SK-N-SH (cell line): ENCODE measurements around the gene ABCA10. TPM values are rescaled to one million over a fixed set of nuclear protein-coding genes. Genes with fewer than 3 reads are reported as not detected.

Source experiments
- polyA plus RNA-seq, 3 experiments: library from polyadenylated mRNA; depleted of rRNA; stranded (reverse); fragments of >200 nt; gene quantifications; 2 replicates each; pipeline ENCODE4 v1.2.3, GENCODE V29; 2012
- small RNA-seq, 7 experiments: library from RNA; depleted of rRNA; stranded (forward); fragments of <200 nt; gene quantifications; one replicate each; pipeline ENCODE3, GENCODE V24; 2012
- TF ChIP-seq, protein P1 (sequence below): IDR thresholded peaks from 2 replicates; pipeline ENCODE4 v1.6.1; 2012; ENCODE audit warnings: mild to moderate bottlenecking, low read depth, low read length, moderate library complexity

The ABCA10 gene
- polyA plus RNA-seq, 1 of the 3 experiments (the other 2 are of a cell fraction) = 0.07 TPM

DNA sequence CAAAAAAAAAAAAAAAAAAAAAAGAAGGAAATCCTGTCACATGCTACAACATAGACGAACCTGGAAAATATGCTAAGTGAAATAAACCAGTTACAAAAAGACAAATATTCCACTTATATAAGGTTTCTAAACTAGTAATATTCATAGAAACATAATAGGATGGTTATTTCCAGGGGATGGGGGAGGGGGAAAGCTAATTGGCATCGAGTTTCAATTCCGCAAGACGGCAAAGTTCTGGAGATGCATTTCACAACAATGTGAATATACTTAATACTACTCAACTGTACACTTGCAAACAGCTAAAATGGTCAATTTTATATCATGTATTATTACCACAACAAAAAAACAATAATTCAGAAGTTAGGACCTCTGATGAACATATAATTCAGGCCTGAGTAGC, 130.0 kb downstream of the ABCA10 start (continued):
- TF ChIP-seq, protein P1, sequence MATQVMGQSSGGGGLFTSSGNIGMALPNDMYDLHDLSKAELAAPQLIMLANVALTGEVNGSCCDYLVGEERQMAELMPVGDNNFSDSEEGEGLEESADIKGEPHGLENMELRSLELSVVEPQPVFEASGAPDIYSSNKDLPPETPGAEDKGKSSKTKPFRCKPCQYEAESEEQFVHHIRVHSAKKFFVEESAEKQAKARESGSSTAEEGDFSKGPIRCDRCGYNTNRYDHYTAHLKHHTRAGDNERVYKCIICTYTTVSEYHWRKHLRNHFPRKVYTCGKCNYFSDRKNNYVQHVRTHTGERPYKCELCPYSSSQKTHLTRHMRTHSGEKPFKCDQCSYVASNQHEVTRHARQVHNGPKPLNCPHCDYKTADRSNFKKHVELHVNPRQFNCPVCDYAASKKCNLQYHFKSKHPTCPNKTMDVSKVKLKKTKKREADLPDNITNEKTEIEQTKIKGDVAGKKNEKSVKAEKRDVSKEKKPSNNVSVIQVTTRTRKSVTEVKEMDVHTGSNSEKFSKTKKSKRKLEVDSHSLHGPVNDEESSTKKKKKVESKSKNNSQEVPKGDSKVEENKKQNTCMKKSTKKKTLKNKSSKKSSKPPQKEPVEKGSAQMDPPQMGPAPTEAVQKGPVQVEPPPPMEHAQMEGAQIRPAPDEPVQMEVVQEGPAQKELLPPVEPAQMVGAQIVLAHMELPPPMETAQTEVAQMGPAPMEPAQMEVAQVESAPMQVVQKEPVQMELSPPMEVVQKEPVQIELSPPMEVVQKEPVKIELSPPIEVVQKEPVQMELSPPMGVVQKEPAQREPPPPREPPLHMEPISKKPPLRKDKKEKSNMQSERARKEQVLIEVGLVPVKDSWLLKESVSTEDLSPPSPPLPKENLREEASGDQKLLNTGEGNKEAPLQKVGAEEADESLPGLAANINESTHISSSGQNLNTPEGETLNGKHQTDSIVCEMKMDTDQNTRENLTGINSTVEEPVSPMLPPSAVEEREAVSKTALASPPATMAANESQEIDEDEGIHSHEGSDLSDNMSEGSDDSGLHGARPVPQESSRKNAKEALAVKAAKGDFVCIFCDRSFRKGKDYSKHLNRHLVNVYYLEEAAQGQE = no peak

Small RNA genes within 50 kb of the gene (small RNA-seq; reads per million reads assigned to genes)
- 0 reads per million in 7 experiments for gene MIR4524B

Other genes with a start within 250 kb of the ABCA10 start
- 0.07 and 0.15 TPM in 2 replicates for gene ABCA9, start 167.9 kb downstream of the ABCA10 start, polyA plus RNA-seq (2012; rRNA removed)
- 0.15 and 0.23 TPM in 2 replicates for gene ABCA6, start 86.9 kb downstream of the ABCA10 start, polyA plus RNA-seq (2012; rRNA removed)
- gene ABCA5, start 98.3 kb upstream of the ABCA10 start, polyA plus RNA-seq (2012; rRNA removed) = 2.0 and 3.6 TPM in 2 replicates
- gene MAP2K6, start 185.9 kb upstream of the ABCA10 start, polyA plus RNA-seq (2012; rRNA removed) = 6.5 and 6.7 TPM in 2 replicates